ENCODE measurements around the gene ARHGAP23. TPM values are rescaled to one million over a fixed set of nuclear protein-coding genes. Genes with fewer than 3 reads are reported as not detected.

ARHGAP23 gene
- total RNA-seq, 1 donor from 2014 or later, result 28.4 TPM

GRCh38 chr17:38456031-38456815 is 28.0 kb downstream of the ARHGAP23 start:
- DNase-seq (ENCODE audit: low read depth), result no peak
- H3K4me3 ChIP-seq (ENCODE audit: low read depth, low read length), result no peak overlapping the region
- TF ChIP-seq CTCF (conservative IDR thresholded peaks at IDR 0.05; ENCODE audit: low read depth, low read length), result peak; percentile 16

- TF ChIP-seq CTCF (conservative IDR thresholded peaks at IDR 0.05; ENCODE audit: low read depth, low read length), result no peak
- H3K4me3 ChIP-seq (ENCODE audit: low read depth, low read length), result no peak overlapping the region
- DNase-seq (ENCODE audit: low read depth), result no peak
Observed at GRCh38 chr17:38457577-38458371, 29.5 kb downstream of the ARHGAP23 start.

GRCh38 chr17:38458521-38458920 is 30.3 kb downstream of the ARHGAP23 start:
- DNase-seq (ENCODE audit: low read depth), result no peak
- no peak for TF ChIP-seq CTCF (conservative IDR thresholded peaks at IDR 0.05; ENCODE audit: low read depth, low read length)
- no peak overlapping the region for H3K4me3 ChIP-seq (ENCODE audit: low read depth, low read length)

- DNase-seq (ENCODE audit: low read depth), result no peak
- no peak overlapping the region for H3K4me3 ChIP-seq (ENCODE audit: low read depth, low read length)
- no peak for TF ChIP-seq CTCF (conservative IDR thresholded peaks at IDR 0.05; ENCODE audit: low read depth, low read length)
Observed at GRCh38 chr17:38459567-38459966, 31.3 kb downstream of the ARHGAP23 start.

GRCh38 chr17:38460082-38460715 is 31.9 kb downstream of the ARHGAP23 start:
- no peak for TF ChIP-seq CTCF (conservative IDR thresholded peaks at IDR 0.05; ENCODE audit: low read depth, low read length)
- H3K4me3 ChIP-seq (ENCODE audit: low read depth, low read length), result no peak overlapping the region
- no peak for DNase-seq (ENCODE audit: low read depth)

GRCh38 chr17:38460716-38461630 is 32.7 kb downstream of the ARHGAP23 start:
- no peak overlapping the region for H3K4me3 ChIP-seq (ENCODE audit: low read depth, low read length)
- no peak for DNase-seq (ENCODE audit: low read depth)
- no peak for TF ChIP-seq CTCF (conservative IDR thresholded peaks at IDR 0.05; ENCODE audit: low read depth, low read length)
